WTC11 (cell line): ENCODE results near the gene TNFSF15. TPM values are rescaled to one million over a fixed set of nuclear protein-coding genes. Genes with fewer than 3 reads are reported as not detected.

Source experiments
- ATAC-seq: fragments of 200-7000 bp; cut with Tn5 transposase; 2 replicates; pipeline ENCODE4 v1.10.0; 2021; ENCODE audit warnings: mild to moderate bottlenecking, moderate library complexity
- CTCF ChIA-PET: fragments of 300-600 bp; sonication (Branson Sonifier 250); formaldehyde crosslinking; loops from one replicate; lab custom pipeline; 2021; ENCODE audit warnings: antibody characterized with exemption; lab: Charles Lee
- POLR2A ChIA-PET: fragments of 350-600 bp; sonication (Branson Sonifier 250); formaldehyde crosslinking; loops from one replicate; lab custom pipeline; 2021; ENCODE audit warnings: antibody characterized with exemption; lab: Charles Lee
- DNase-seq: peaks from one replicate; pipeline ENCODE4 v3.0.0; 2021; ENCODE audit warnings: low spot score
- H3K27ac Mint-ChIP-seq: 2 replicates; pipeline ENCODE4 v1.8.0; 2021; ENCODE audit warnings: mixed read lengths
- H3K27me3 Mint-ChIP-seq: 2 replicates; pipeline ENCODE4 v1.8.0; 2021; ENCODE audit warnings: low read depth, mild to moderate bottlenecking, moderate library complexity, mixed read lengths
- H3K36me3 Mint-ChIP-seq: 2 replicates; pipeline ENCODE4 v1.8.0; 2021; ENCODE audit warnings: mixed read lengths
- H3K4me1 Mint-ChIP-seq: 2 replicates; pipeline ENCODE4 v1.8.0; 2022; ENCODE audit warnings: mixed read lengths
- H3K4me3 Mint-ChIP-seq: 2 replicates; pipeline ENCODE4 v1.8.0; 2021; ENCODE audit warnings: mild to moderate bottlenecking, moderate library complexity, mixed read lengths
- H3K9me3 Mint-ChIP-seq: 2 replicates; pipeline ENCODE4 v1.8.0; 2021; ENCODE audit warnings: mixed read lengths
- CREB1 ChIP-seq: sonication (generic); formaldehyde crosslinking; IDR thresholded peaks from 2 replicates; pipeline ENCODE4 v1.8.0; 2023; ENCODE audit warnings: mild to moderate bottlenecking, missing genetic modification reagents
- FOXK1 ChIP-seq: sonication (generic); formaldehyde crosslinking; IDR thresholded peaks from 2 replicates; pipeline ENCODE4 v1.8.0; 2022; ENCODE audit warnings: mild to moderate bottlenecking, moderate library complexity, missing genetic modification reagents
- GRHL2 ChIP-seq: fragments of 250-450 bp; sonication (Bioruptor Pico); IDR thresholded peaks from 2 replicates; pipeline ENCODE4 v1.8.0; 2022; ENCODE audit warnings: mild to moderate bottlenecking, moderate library complexity; ENCODE audit not compliant: insufficient replicate concordance, severe bottlenecking
- GTF2I ChIP-seq: fragments of 250-450 bp; sonication (Bioruptor Pico); conservative IDR thresholded peaks from 2 replicates; pipeline ENCODE4 v1.4.0; 2021; ENCODE audit warnings: mild to moderate bottlenecking
- JUN ChIP-seq: sonication (generic); formaldehyde crosslinking; IDR thresholded peaks from 2 replicates; pipeline ENCODE4 v1.8.0; 2023; ENCODE audit warnings: mild to moderate bottlenecking, missing genetic modification reagents
- MAX ChIP-seq: sonication (generic); formaldehyde crosslinking; IDR thresholded peaks from 2 replicates; pipeline ENCODE4 v1.8.0; 2022; ENCODE audit warnings: mild to moderate bottlenecking, missing genetic modification reagents
- MXD4 ChIP-seq: fragments of 250-450 bp; sonication (Bioruptor Pico); IDR thresholded peaks from 2 replicates; pipeline ENCODE4 v1.8.0; 2021; ENCODE audit warnings: mild to moderate bottlenecking, moderate library complexity, borderline replicate concordance
- MYBL2 ChIP-seq: sonication (generic); formaldehyde crosslinking; IDR thresholded peaks from 2 replicates; pipeline ENCODE4 v1.8.1; 2023; ENCODE audit warnings: mild to moderate bottlenecking, moderate library complexity, missing genetic modification reagents
- NR2C2 ChIP-seq: sonication (generic); formaldehyde crosslinking; IDR thresholded peaks from 2 replicates; pipeline ENCODE4 v1.8.0; 2022; ENCODE audit warnings: mild to moderate bottlenecking, missing genetic modification reagents
- NR3C1 ChIP-seq: sonication (generic); formaldehyde crosslinking; conservative IDR thresholded peaks from 2 replicates; pipeline ENCODE4 v1.8.1; 2023; ENCODE audit warnings: low read depth, mild to moderate bottlenecking, missing genetic modification reagents
- SMAD3 ChIP-seq: sonication (generic); formaldehyde crosslinking; IDR thresholded peaks from 2 replicates; pipeline ENCODE4 v1.8.0; 2022; ENCODE audit warnings: missing genetic modification reagents, mild to moderate bottlenecking, borderline replicate concordance
- SMAD4 ChIP-seq: sonication (generic); formaldehyde crosslinking; IDR thresholded peaks from 2 replicates; pipeline ENCODE4 v1.8.0; 2022; ENCODE audit warnings: mild to moderate bottlenecking, missing genetic modification reagents
- TCF7 ChIP-seq: sonication (generic); formaldehyde crosslinking; IDR thresholded peaks from 2 replicates; pipeline ENCODE4 v1.8.0; 2022; ENCODE audit warnings: mild to moderate bottlenecking, low read depth, missing genetic modification reagents, moderate library complexity
- ZBTB21 ChIP-seq: sonication (generic); formaldehyde crosslinking; IDR thresholded peaks from 2 replicates; pipeline ENCODE4 v1.8.1; 2023; ENCODE audit warnings: mild to moderate bottlenecking, missing genetic modification reagents, borderline replicate concordance
- ZBTB43 ChIP-seq: sonication (generic); formaldehyde crosslinking; IDR thresholded peaks from 2 replicates; pipeline ENCODE4 v1.8.1; 2023; ENCODE audit warnings: mild to moderate bottlenecking, missing genetic modification reagents
- ZNF232 ChIP-seq: sonication (generic); formaldehyde crosslinking; IDR thresholded peaks from 2 replicates; pipeline ENCODE4 v1.8.0; 2022; ENCODE audit warnings: mild to moderate bottlenecking, missing genetic modification reagents
- total RNA-seq: library from RNA; stranded (reverse); gene quantifications from 3 replicates; pipeline ENCODE4 v1.2.3, GENCODE V29; 2021
- TF ChIP-seq, protein P1 (sequence below): sonication (generic); formaldehyde crosslinking; IDR thresholded peaks from 2 replicates; pipeline ENCODE4 v1.8.1; 2022; ENCODE audit warnings: low read depth, missing genetic modification reagents, borderline replicate concordance
- TF ChIP-seq, protein P2 (sequence below): fragments of 250-450 bp; sonication (Bioruptor Pico); conservative IDR thresholded peaks from 2 replicates; pipeline ENCODE4 v1.9.0; 2021; ENCODE audit warnings: mild to moderate bottlenecking
- TF ChIP-seq, protein P3 (sequence below): sonication (generic); formaldehyde crosslinking; IDR thresholded peaks from 2 replicates; pipeline ENCODE4 v1.8.0; 2022; ENCODE audit warnings: mild to moderate bottlenecking, missing genetic modification reagents
- TF ChIP-seq, protein P4 (sequence below): sonication (generic); formaldehyde crosslinking; IDR thresholded peaks from 2 replicates; pipeline ENCODE4 v1.8.1; 2022; ENCODE audit warnings: low read depth, mild to moderate bottlenecking, moderate library complexity, missing genetic modification reagents, borderline replicate concordance

The TNFSF15 gene
- total RNA-seq, 1 experiment from 2014 or later = 0.11 TPM

DNA sequence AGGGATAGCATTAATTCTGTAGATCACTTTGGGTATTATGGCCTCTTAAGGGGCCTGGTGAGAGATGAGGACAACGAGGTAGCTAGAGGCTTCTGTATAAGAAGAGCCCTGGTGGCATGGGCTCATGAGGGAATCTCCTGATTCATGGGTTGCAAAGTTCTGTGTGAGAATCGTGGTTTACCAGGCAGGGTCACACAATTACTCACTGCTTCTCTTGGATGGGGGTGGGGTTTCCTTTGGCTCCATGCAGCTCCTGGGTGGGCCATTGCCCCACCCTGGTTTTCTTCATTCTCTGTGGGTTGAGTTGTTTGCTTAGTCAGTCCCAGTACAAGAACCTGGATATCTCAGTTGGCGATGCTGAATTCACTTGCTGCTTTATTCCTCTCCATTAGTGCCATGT is 30.9 kb upstream of the TNFSF15 start (continued):
- no peak for TF ChIP-seq NR2C2 (CRISPR knock-in tag)
- no peak for TF ChIP-seq ZNF232 (CRISPR knock-in tag)
- TF ChIP-seq GRHL2 (CRISPR knock-in tag) = no peak
- no peak for TF ChIP-seq SMAD4
- no peak for TF ChIP-seq FOXK1 (CRISPR knock-in tag)

DNA sequence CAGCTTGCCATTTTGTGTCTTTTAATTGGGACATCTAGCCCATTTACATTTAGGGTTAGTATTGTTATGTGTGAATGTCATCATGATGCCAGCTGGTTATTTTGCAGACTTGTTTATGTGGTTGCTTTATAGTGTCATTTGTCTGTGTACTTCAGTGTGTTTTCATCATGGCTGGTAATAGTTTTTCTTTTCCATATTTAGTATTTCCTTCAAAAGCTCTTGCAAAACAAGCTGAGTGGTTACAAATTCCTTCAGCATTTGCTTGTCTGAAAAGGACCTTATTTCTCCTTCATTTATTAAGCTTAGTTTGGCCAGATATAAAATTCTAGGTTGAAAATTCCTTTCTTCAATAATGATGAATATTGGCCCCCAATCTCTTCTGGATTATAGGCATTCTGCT is 28.5 kb upstream of the TNFSF15 start:
- peaks cover 34% of the 10 kb centered on the region for H3K27me3 Mint-ChIP-seq
- no peak for DNase-seq
- POLR2A ChIA-PET = no interaction called here
- TF ChIP-seq, protein P1, sequence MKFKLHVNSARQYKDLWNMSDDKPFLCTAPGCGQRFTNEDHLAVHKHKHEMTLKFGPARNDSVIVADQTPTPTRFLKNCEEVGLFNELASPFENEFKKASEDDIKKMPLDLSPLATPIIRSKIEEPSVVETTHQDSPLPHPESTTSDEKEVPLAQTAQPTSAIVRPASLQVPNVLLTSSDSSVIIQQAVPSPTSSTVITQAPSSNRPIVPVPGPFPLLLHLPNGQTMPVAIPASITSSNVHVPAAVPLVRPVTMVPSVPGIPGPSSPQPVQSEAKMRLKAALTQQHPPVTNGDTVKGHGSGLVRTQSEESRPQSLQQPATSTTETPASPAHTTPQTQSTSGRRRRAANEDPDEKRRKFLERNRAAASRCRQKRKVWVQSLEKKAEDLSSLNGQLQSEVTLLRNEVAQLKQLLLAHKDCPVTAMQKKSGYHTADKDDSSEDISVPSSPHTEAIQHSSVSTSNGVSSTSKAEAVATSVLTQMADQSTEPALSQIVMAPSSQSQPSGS (CRISPR knock-in tag) = no peak
- TF ChIP-seq SMAD3 (CRISPR knock-in tag) (no peak), GRHL2 (CRISPR knock-in tag) (no peak), SMAD4 (no peak), JUN (CRISPR knock-in tag) (no peak), MXD4 (CRISPR knock-in tag) (no peak), NR2C2 (CRISPR knock-in tag) (no peak), ZBTB43 (no peak), MYBL2 (no peak), TCF7 (no peak), GTF2I (no peak), NR3C1 (CRISPR knock-in tag) (no peak), CREB1 (CRISPR knock-in tag) (no peak), ZBTB21 (CRISPR knock-in tag) (no peak), MAX (CRISPR knock-in tag) (no peak)
- TF ChIP-seq, protein P2, sequence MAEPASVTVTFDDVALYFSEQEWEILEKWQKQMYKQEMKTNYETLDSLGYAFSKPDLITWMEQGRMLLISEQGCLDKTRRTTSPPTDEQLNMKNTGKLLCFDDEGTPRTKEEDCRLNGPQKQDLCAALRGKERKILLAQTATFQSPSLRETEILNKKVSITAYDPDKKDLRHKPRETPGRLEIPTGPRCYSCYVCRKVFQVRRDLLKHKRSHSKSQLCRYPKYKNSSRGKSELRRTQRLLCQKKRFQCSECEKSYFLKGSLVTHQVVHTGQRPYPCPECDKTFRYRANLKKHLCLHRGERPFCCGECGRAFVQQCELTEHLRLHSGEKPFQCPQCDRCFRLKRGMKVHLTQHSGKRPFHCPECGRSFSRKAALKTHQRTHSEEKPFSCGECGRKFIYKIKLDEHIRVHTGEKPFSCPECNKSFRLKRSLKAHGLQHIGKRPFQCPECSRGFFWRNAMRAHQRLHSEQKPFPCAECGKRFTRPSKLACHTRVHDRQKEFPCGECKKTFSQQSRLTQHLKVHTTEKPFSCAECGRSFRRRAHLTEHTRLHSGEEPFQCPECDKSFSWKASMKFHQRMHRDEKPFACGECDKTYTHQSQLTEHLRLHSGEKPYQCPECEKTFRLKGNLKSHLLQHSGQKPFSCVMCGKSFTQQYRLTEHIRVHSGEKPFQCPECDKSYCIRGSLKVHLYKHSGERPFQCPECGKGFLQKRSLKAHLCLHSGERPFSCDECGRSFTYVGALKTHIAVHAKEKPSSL (CRISPR knock-in tag) = no peak
- TF ChIP-seq, protein P3, sequence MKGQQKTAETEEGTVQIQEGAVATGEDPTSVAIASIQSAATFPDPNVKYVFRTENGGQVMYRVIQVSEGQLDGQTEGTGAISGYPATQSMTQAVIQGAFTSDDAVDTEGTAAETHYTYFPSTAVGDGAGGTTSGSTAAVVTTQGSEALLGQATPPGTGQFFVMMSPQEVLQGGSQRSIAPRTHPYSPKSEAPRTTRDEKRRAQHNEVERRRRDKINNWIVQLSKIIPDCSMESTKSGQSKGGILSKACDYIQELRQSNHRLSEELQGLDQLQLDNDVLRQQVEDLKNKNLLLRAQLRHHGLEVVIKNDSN (CRISPR knock-in tag) = no peak
- TF ChIP-seq, protein P4, sequence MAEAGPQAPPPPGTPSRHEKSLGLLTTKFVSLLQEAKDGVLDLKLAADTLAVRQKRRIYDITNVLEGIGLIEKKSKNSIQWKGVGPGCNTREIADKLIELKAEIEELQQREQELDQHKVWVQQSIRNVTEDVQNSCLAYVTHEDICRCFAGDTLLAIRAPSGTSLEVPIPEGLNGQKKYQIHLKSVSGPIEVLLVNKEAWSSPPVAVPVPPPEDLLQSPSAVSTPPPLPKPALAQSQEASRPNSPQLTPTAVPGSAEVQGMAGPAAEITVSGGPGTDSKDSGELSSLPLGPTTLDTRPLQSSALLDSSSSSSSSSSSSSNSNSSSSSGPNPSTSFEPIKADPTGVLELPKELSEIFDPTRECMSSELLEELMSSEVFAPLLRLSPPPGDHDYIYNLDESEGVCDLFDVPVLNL (CRISPR knock-in tag) = no peak
- TF ChIP-seq, all 79 proteins: peak for 0
- Mint-ChIP-seq H3K4me1 (no peaks in the 10 kb centered on the region), H3K27ac (no peak overlapping the region), H3K9me3 (peaks cover 15% of the 10 kb centered on the region), H3K36me3 (no peaks in the 10 kb centered on the region), H3K4me3 (no peak overlapping the region)
- CTCF ChIA-PET = no interaction called here
- no peak for ATAC-seq
